Suprapubic skin (tissue), 4 donors: ENCODE measurements around the gene DTNA. TPM values are rescaled to one million over a fixed set of nuclear protein-coding genes. Genes with fewer than 3 reads are reported as not detected.
"Not testable (repeated sequence)": the region's sequence is repeated elsewhere in the genome, so short reads cannot be mapped to it uniquely, and the experiment has no call there.

Experiments used
- DNase-seq, 2 donors: peaks; one replicate each; pipeline ENCODE4 v3.0.0-alpha.2; 2019; ENCODE audit warnings: low spot score in 2 of 2
- H3K27ac ChIP-seq: fragments of 200-600 bp; sonication (generic); one replicate; pipeline ENCODE4 v1.5.1; 2019
- H3K27me3 ChIP-seq: fragments of 200-600 bp; sonication (generic); one replicate; pipeline ENCODE4 v1.5.1; 2019
- H3K36me3 ChIP-seq: fragments of 200-600 bp; sonication (generic); one replicate; pipeline ENCODE4 v1.5.1; 2019
- H3K4me1 ChIP-seq: fragments of 200-600 bp; sonication (generic); one replicate; pipeline ENCODE4 v1.5.1; 2019
- H3K4me3 ChIP-seq: fragments of 200-600 bp; sonication (generic); one replicate; pipeline ENCODE4 v1.5.1; 2019; ENCODE audit warnings: mild to moderate bottlenecking
- H3K9me3 ChIP-seq: fragments of 200-600 bp; sonication (generic); one replicate; pipeline ENCODE4 v1.5.1; 2019
- CTCF ChIP-seq, 2 donors: fragments of 200-600 bp in 1 of 2; fragments of 450-650 bp in 1 of 2; sonication (generic) in 1 of 2; IDR thresholded peaks; one replicate each; pipeline ENCODE4 v1.5.1; 2016 to 2019; ENCODE audit warnings: antibody characterized with exemption in 2 of 2, mild to moderate bottlenecking in 1 of 2, moderate library complexity in 1 of 2
- EP300 ChIP-seq: sonication (generic); formaldehyde crosslinking; IDR thresholded peaks from one replicate; pipeline ENCODE4 v1.6.1; 2017; ENCODE audit warnings: antibody characterized with exemption
- POLR2A ChIP-seq, 2 donors: fragments of 450-650 bp; IDR thresholded peaks; one replicate each; pipeline ENCODE4 v1.6.1; 2017; ENCODE audit warnings: antibody characterized with exemption in 2 of 2, mild to moderate bottlenecking in 2 of 2, moderate library complexity in 2 of 2
- POLR2AphosphoS5 ChIP-seq, 3 donors: sonication (generic); formaldehyde crosslinking; IDR thresholded peaks; one replicate each; pipeline ENCODE4 v1.6.1; 2017; ENCODE audit warnings: antibody characterized with exemption in 3 of 3
- WGBS: methylation state at CpG from one replicate; pipeline ENCODE4 v1.1.5; 2018; 5-methylcytosine and 5-hydroxymethylcytosine counted together
- total RNA-seq, 4 donors: library from RNA; depleted of rRNA; stranded (reverse); fragments of >200 nt; gene quantifications; one replicate each; pipeline ENCODE4 v1.1.0, GENCODE V29; 2016

Gene DTNA
- total RNA-seq, 4 donors from 2014 or later, result 3.0 to 15.9 (median 5.1) TPM

- peak overlapping the region; percentile 17 for H3K4me3 ChIP-seq
- H3K4me1 ChIP-seq, result peaks cover 33% of the 10 kb centered on the region
- H3K27ac ChIP-seq, result peak overlapping the region; percentile 60
- TF ChIP-seq CTCF (IDR thresholded peaks at IDR 0.05) (no peak), POLR2AphosphoS5 (IDR thresholded peaks at IDR 0.05) (no peak), EP300 (no peak), POLR2A (IDR thresholded peaks at IDR 0.05) (no peak)
- no peaks in the 10 kb centered on the region for H3K9me3 ChIP-seq
- H3K27me3 ChIP-seq, result no peaks in the 10 kb centered on the region
- no peak for DNase-seq
- no peaks in the 10 kb centered on the region for H3K36me3 ChIP-seq
- 23% methylated on average over 6 of the region's 6 CpGs for WGBS
Measured at GRCh38 chr18:34710458-34710914, 388 bp downstream of the DTNA start.

- Histone ChIP-seq H3K4me3 (peak overlapping the region; percentile 17), H3K36me3 (no peaks in the 10 kb centered on the region), H3K9me3 (no peaks in the 10 kb centered on the region), H3K27ac (no peak overlapping the region), H3K4me1 (peaks cover 33% of the 10 kb centered on the region), H3K27me3 (no peaks in the 10 kb centered on the region)
- WGBS, result 64% methylated on average over 5 of the region's 5 CpGs
- DNase-seq, result no peak
- no peak for TF ChIP-seq CTCF (IDR thresholded peaks at IDR 0.05)
- TF ChIP-seq POLR2AphosphoS5 (IDR thresholded peaks at IDR 0.05), result no peak
- no peak for TF ChIP-seq EP300
- TF ChIP-seq POLR2A (IDR thresholded peaks at IDR 0.05), result no peak
Measured at GRCh38 chr18:34710934-34711333, 836 bp downstream of the DTNA start.

- H3K4me1 ChIP-seq, H3K9me3 ChIP-seq, H3K27ac ChIP-seq, H3K4me3 ChIP-seq, H3K36me3 ChIP-seq, DNase-seq, H3K27me3 ChIP-seq: not testable (repeated sequence)
- 88% methylated on average over 14 of the region's 14 CpGs for WGBS
Measured at GRCh38 chr18:34716111-34716510, 6.0 kb downstream of the DTNA start.

- no peaks in the 10 kb centered on the region for H3K4me1 ChIP-seq
- no peaks in the 10 kb centered on the region for H3K9me3 ChIP-seq
- no peak overlapping the region for H3K27ac ChIP-seq
- TF ChIP-seq EP300, result no peak
- H3K27me3 ChIP-seq, result no peaks in the 10 kb centered on the region
- H3K4me3 ChIP-seq, result no peak overlapping the region
- WGBS, result 48% methylated on average over 1 of the region's 1 CpG
- DNase-seq, result no peak
- no peaks in the 10 kb centered on the region for H3K36me3 ChIP-seq
Measured at GRCh38 chr18:34718610-34719009, 8.5 kb downstream of the DTNA start.

GRCh38 chr18:34720220-34720619, 10.1 kb downstream of the DTNA start:
- WGBS, result 87% methylated on average over 1 of the region's 1 CpG
- Histone ChIP-seq H3K27ac (no peak overlapping the region), H3K4me3 (no peak overlapping the region), H3K27me3 (no peaks in the 10 kb centered on the region), H3K36me3 (no peaks in the 10 kb centered on the region), H3K9me3 (no peaks in the 10 kb centered on the region), H3K4me1 (no peaks in the 10 kb centered on the region)
- DNase-seq, result no peak
- TF ChIP-seq CTCF (IDR thresholded peaks at IDR 0.05), result no peak
- no peak for TF ChIP-seq POLR2A (IDR thresholded peaks at IDR 0.05)
- no peak for TF ChIP-seq POLR2AphosphoS5 (IDR thresholded peaks at IDR 0.05)
- no peak for TF ChIP-seq EP300

- TF ChIP-seq POLR2AphosphoS5 (IDR thresholded peaks at IDR 0.05) (no peak), CTCF (IDR thresholded peaks at IDR 0.05) (no peak), POLR2A (IDR thresholded peaks at IDR 0.05) (no peak), EP300 (no peak)
- no peak overlapping the region for H3K27ac ChIP-seq
- no peaks in the 10 kb centered on the region for H3K4me1 ChIP-seq
- no peak overlapping the region for H3K4me3 ChIP-seq
- H3K36me3 ChIP-seq, result no peaks in the 10 kb centered on the region
- WGBS, result 71% methylated on average over 3 of the region's 3 CpGs
- H3K27me3 ChIP-seq, result no peaks in the 10 kb centered on the region
- no peaks in the 10 kb centered on the region for H3K9me3 ChIP-seq
- no peak for DNase-seq
Measured at GRCh38 chr18:34723143-34723542, 13.0 kb downstream of the DTNA start.

- 93% methylated on average over 6 of the region's 6 CpGs for WGBS
Measured at GRCh38 chr18:34725737-34726136, 15.6 kb downstream of the DTNA start.

More at GRCh38 chr18:34725737-34726136, 15.6 kb downstream of the DTNA start:
- not testable (repeated sequence) for H3K9me3 ChIP-seq, H3K27me3 ChIP-seq, H3K4me1 ChIP-seq, DNase-seq, H3K27ac ChIP-seq, H3K36me3 ChIP-seq, H3K4me3 ChIP-seq
